ENCODE measurements around the gene CCNYL1. TPM values are rescaled to one million over a fixed set of nuclear protein-coding genes. Genes with fewer than 3 reads are reported as not detected.
"Not testable (repeated sequence)": the region's sequence is repeated elsewhere in the genome, so short reads cannot be mapped to it uniquely, and the experiment has no call there.

Gene CCNYL1
- polyA plus RNA-seq, 1 donor from 2014 or later: 2.4 TPM

DNA sequence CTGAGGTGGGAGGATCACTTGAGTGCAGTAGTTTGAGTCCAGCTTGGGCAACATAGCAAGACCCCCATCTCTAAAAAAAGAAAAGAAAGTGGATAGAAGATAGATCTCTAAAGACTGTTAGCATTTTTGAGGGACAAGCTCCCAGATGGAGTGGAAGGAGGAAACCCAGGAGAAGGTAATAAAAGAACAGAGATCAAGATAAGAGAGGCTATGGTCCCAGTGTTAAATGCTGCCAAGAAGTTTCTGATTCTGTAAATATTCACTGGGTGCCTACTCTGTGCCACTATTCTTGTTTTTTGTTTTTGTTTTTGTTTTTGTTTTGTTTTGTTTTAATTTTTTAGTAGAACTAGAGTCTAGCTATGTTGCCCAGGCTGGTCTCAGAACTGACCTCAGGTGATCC is 32.1 kb downstream of the CCNYL1 start:
- Mint-ChIP-seq H3K4me1 (no peaks in the 10 kb centered on the region), H3K36me3 (no peaks in the 10 kb centered on the region), H3K4me3 (no peak overlapping the region), H3K27ac (no peak overlapping the region), H3K9me3 (no peaks in the 10 kb centered on the region), H3K27me3 (no peaks in the 10 kb centered on the region)

DNA sequence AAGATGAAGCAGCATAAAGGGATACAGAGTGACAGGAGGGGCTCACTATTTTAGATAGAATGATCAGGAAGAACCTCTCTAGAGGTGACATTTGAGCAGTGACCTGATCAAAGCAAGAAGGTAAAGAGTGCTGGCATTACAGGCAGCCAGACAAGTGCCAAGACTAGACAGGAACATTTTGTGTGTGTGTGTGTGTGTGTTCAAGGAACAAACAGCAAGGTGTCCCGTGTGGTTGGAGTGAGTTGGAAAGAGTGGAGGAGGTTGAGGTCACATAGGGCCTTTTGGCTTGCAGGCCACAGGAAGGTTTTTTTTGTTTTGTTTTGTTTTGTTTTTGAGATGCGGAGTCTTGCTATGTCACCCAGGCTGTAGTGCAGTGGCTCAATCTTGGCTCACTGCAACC is 32.6 kb downstream of the CCNYL1 start:
- Mint-ChIP-seq H3K36me3 (no peaks in the 10 kb centered on the region), H3K27ac (no peak overlapping the region)

GRCh38 chr2:207744451-207744850 is 33.0 kb downstream of the CCNYL1 start:
- no peaks in the 10 kb centered on the region for H3K27me3 Mint-ChIP-seq
- H3K9me3 Mint-ChIP-seq: no peaks in the 10 kb centered on the region
- no peaks in the 10 kb centered on the region for H3K4me1 Mint-ChIP-seq
- H3K36me3 Mint-ChIP-seq: no peaks in the 10 kb centered on the region
- no peak overlapping the region for H3K4me3 Mint-ChIP-seq
- H3K27ac Mint-ChIP-seq: no peak overlapping the region

More for the DNA sequence above, 32.6 kb downstream of the CCNYL1 start:
- Mint-ChIP-seq H3K9me3 (no peaks in the 10 kb centered on the region), H3K4me1 (no peaks in the 10 kb centered on the region), H3K4me3 (no peak overlapping the region), H3K27me3 (no peaks in the 10 kb centered on the region)

DNA sequence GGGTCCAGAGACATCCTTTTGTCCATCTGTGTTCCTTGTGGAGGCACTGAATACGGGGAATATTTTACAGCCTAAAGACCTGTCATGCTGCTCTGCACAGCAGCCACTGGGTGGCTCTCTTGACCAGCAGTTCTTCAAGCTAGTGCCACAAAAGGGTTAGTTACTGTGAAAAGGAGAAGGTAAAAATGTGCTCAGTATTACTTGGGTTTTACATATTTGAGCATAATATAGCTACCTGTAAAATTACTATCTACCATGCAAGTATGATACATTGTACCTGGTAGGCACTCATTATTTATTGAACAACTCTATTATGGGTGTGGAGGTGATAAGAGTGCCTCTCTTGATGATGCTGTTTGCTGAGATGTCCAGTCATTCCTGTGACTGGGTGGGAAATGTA is 34.7 kb downstream of the CCNYL1 start:
- Mint-ChIP-seq H3K9me3 (no peaks in the 10 kb centered on the region), H3K27me3 (no peaks in the 10 kb centered on the region), H3K27ac (no peak overlapping the region), H3K36me3 (no peaks in the 10 kb centered on the region), H3K4me3 (no peak overlapping the region), H3K4me1 (no peaks in the 10 kb centered on the region)

- Mint-ChIP-seq H3K27ac (no peak overlapping the region), H3K4me1 (no peaks in the 10 kb centered on the region), H3K4me3 (no peak overlapping the region), H3K27me3 (no peaks in the 10 kb centered on the region), H3K36me3 (no peaks in the 10 kb centered on the region), H3K9me3 (no peaks in the 10 kb centered on the region)
Measured at GRCh38 chr2:207747653-207748560, 36.5 kb downstream of the CCNYL1 start.

DNA sequence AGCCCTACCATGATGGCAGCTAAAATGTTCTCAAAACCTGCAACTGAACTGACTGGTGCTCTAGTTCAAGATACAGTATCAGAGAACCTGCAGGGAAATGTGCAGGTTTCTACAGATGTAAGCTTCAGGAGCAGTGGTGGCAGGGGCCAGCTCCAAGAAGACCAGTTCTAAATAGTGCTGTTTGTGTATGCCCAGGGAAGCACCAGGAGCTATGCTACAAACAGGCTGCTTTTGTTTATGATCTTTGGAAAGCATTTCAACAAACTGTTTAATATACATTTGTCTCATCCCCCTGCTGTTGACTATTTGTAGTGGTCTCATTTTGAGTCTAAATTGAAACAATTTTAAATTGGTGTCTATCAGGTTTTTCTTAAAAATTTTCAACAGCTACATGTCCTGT is 37.6 kb downstream of the CCNYL1 start:
- Mint-ChIP-seq H3K36me3 (peaks cover 3% of the 10 kb centered on the region), H3K9me3 (no peaks in the 10 kb centered on the region), H3K27ac (no peak overlapping the region), H3K4me3 (no peak overlapping the region), H3K4me1 (no peaks in the 10 kb centered on the region), H3K27me3 (no peaks in the 10 kb centered on the region)

DNA sequence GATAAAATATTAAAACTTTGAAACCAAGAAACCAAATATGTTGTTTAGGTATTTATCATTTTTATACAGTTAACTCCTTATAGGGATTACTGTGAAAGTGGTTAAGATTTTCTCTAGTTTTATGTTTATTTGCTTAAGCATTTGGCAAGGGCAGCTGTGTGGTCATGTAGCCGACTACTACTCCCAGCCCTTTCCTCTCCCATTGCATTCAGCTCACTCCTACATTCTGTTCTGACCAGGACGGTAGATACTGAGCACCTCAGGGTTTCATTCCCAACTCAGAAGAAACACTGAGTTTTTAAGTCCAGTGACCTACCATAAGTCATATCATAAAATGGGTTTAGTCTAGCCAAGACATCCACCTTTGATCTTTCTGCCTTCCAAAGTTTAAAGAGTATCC is 38.4 kb downstream of the CCNYL1 start:
- Mint-ChIP-seq H3K27ac (peak overlapping the region in 1 of 3 donors; percentile 63), H3K4me1 (no peaks in the 10 kb centered on the region), H3K36me3 (peaks cover 3% of the 10 kb centered on the region), H3K27me3 (no peaks in the 10 kb centered on the region), H3K9me3 (no peaks in the 10 kb centered on the region), H3K4me3 (no peak overlapping the region)

DNA sequence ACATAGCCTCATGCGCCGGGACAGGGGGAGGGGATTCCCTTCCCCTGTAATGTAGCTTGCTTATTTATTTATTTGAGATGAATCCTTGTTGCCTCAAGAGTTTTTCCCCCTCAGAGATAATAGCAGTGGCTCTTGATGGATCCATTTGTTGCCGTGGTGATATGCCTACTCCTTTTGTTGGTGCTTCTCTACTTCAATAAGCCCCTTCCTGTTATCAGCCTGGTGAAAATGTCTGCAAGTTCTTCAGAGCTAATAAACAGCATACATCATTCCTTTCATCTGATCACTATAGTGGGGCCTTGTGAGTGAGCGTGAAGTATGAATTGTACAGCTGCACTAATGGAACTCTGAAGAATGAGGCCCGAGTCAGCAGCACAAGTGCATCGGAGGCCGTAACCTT is 38.9 kb downstream of the CCNYL1 start:
- H3K4me3 Mint-ChIP-seq: no peak overlapping the region
- H3K9me3 Mint-ChIP-seq: no peaks in the 10 kb centered on the region
- H3K36me3 Mint-ChIP-seq: peaks cover 3% of the 10 kb centered on the region
- H3K4me1 Mint-ChIP-seq: no peaks in the 10 kb centered on the region
- H3K27me3 Mint-ChIP-seq: no peaks in the 10 kb centered on the region
- no peak overlapping the region for H3K27ac Mint-ChIP-seq

GRCh38 chr2:207750876-207751275 is 39.4 kb downstream of the CCNYL1 start:
- H3K36me3 Mint-ChIP-seq: peaks cover 3% of the 10 kb centered on the region
- H3K9me3 Mint-ChIP-seq: no peaks in the 10 kb centered on the region
- peaks cover 0 to 4% (median 0%) of the 10 kb centered on the region in 3 donors for H3K4me1 Mint-ChIP-seq

DNA sequence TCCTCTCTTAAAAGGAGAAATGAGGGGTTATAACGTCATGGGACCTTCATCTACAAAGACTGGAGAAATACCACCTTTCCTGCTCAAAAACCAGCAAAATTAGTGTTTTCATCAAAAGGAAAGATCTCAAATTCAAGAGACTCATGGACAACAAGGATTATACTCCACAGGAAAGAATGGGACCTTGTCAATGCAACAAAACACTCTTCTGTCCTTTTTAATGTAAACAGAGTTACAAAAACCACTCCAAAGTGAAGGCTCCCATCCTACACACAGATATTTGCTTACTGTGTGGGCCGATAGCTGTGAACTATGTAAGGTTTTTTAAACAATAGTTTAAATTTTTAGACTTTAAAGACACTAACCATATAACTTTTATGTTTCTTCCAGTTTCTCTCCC is 42.2 kb downstream of the CCNYL1 start:
- H3K27ac Mint-ChIP-seq: peak overlapping the region in 1 of 3 donors; percentile 53
- H3K36me3 Mint-ChIP-seq, H3K9me3 Mint-ChIP-seq, H3K27me3 Mint-ChIP-seq, H3K4me3 Mint-ChIP-seq: not testable (repeated sequence)
- peaks cover 4 to 10% (median 6%) of the 10 kb centered on the region in 3 donors for H3K4me1 Mint-ChIP-seq

More at GRCh38 chr2:207750876-207751275, 39.4 kb downstream of the CCNYL1 start:
- Mint-ChIP-seq H3K4me3 (no peak overlapping the region), H3K27ac (no peak overlapping the region), H3K27me3 (no peaks in the 10 kb centered on the region)

DNA sequence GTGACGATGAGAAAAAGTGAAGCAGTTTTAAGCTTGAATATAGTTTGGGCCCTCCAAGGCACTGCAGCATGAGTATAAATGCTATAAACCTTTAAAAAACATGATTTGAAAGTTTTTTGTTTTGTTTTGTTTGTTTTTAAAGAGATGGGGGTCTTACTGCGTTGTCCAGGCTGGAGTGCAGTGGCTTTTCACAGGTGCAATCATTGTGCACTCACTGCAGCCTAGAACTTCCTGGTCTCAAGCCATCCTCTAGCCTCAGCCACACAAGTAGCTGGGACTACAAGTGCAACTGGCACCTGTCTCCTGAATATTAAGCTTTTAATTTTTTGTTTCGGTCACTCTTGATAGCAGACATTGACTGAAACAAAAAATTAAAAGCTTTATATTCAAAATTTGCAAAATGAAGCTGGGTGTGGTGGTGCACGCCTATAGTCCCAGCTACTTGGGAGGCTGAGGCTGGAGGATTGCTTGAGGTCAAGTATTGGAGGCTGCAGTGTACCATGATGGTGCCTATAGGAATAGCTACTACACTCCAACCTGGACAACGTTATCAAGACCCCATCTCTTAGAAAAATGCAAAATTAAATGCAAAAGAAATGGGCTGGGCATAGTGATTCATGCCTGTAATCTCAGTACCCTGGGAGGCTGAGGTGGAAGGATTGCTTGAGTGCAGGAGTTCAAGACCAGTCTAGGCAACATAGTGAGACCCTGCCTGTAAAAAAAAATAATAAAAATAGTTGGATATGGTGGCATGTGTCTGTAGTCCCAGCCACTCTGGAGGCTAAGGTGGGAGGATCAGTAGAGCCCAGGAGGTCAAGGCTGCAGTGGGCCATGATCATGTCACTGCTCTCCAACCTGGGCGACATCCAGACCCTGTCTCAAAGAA is 43.3 kb downstream of the CCNYL1 start:
- peaks cover 3% of the 10 kb centered on the region for H3K36me3 Mint-ChIP-seq
- H3K27ac Mint-ChIP-seq: peak overlapping the region in 1 of 3 donors; percentile 40
- H3K4me3 Mint-ChIP-seq: no peak overlapping the region
- H3K9me3 Mint-ChIP-seq: no peaks in the 10 kb centered on the region
- no peaks in the 10 kb centered on the region for H3K27me3 Mint-ChIP-seq
- H3K4me1 Mint-ChIP-seq: peaks cover 4 to 10% (median 6%) of the 10 kb centered on the region in 3 donors

GRCh38 chr2:207758025-207758424 is 46.6 kb downstream of the CCNYL1 start:
- Mint-ChIP-seq H3K27me3 (no peaks in the 10 kb centered on the region), H3K4me3 (no peak overlapping the region)

GRCh38 chr2:207759890-207760289 is 48.5 kb downstream of the CCNYL1 start:
- Mint-ChIP-seq H3K4me1 (peaks cover 4 to 10% (median 6%) of the 10 kb centered on the region in 3 donors), H3K27me3 (no peaks in the 10 kb centered on the region)

More at GRCh38 chr2:207758025-207758424, 46.6 kb downstream of the CCNYL1 start:
- peaks cover 4 to 10% (median 6%) of the 10 kb centered on the region in 3 donors for H3K4me1 Mint-ChIP-seq
- no peaks in the 10 kb centered on the region for H3K9me3 Mint-ChIP-seq
- peaks cover 3% of the 10 kb centered on the region for H3K36me3 Mint-ChIP-seq
- H3K27ac Mint-ChIP-seq: no peak overlapping the region

GRCh38 chr2:207760453-207760852 is 49.0 kb downstream of the CCNYL1 start:
- no peak overlapping the region for H3K27ac Mint-ChIP-seq
- H3K36me3 Mint-ChIP-seq: no peaks in the 10 kb centered on the region
- H3K4me3 Mint-ChIP-seq: no peak overlapping the region
- peaks cover 4 to 10% (median 6%) of the 10 kb centered on the region in 3 donors for H3K4me1 Mint-ChIP-seq
- no peaks in the 10 kb centered on the region for H3K9me3 Mint-ChIP-seq
- H3K27me3 Mint-ChIP-seq: no peaks in the 10 kb centered on the region

More at GRCh38 chr2:207759890-207760289, 48.5 kb downstream of the CCNYL1 start:
- Mint-ChIP-seq H3K9me3 (no peaks in the 10 kb centered on the region), H3K4me3 (no peak overlapping the region), H3K36me3 (no peaks in the 10 kb centered on the region), H3K27ac (no peak overlapping the region)

DNA sequence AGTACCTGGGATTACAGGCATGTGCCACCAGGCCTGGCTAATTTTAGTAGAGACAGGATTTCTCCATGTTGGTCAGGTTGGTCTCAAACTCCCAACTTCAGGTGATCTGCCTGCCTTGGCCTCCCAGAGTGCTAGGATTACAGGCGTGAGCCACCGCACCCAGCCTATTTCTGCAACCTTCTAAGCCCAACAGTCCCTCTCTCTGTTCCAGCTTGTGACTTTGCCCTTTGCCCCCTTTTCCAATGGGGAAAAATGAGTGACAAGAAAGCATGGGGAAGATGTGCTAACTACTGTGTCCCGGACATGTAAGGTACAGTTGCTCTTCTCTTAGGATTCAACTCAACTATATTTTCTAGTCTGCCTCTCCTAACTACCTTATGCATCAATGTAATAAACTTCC is 50.0 kb downstream of the CCNYL1 start:
- H3K27me3 Mint-ChIP-seq, H3K4me1 Mint-ChIP-seq, H3K9me3 Mint-ChIP-seq, H3K27ac Mint-ChIP-seq, H3K4me3 Mint-ChIP-seq, H3K36me3 Mint-ChIP-seq: not testable (repeated sequence)
